Neural cell (in vitro differentiated cells): ENCODE results near the gene PTPRG. TPM values are rescaled to one million over a fixed set of nuclear protein-coding genes. Genes with fewer than 3 reads are reported as not detected.

Source experiments
- H2AFZ ChIP-seq: fragments of 200-600, 300-800 bp; sonication (generic), shearing (Covaris generic); 2 replicates; pipeline ENCODE4 v1.6.0; 2014; ENCODE audit warnings: low read depth, mild to moderate bottlenecking, antibody characterized with exemption, low read length, moderate library complexity
- H3F3A ChIP-seq: fragments of 200-600 bp; shearing (Covaris generic); 2 replicates; pipeline ENCODE4 v1.6.1; 2016; ENCODE audit warnings: mild to moderate bottlenecking, moderate library complexity, mixed read lengths, antibody characterized with exemption, low read length; ENCODE audit not compliant: insufficient read depth, poor library complexity, severe bottlenecking
- H3K27ac ChIP-seq: fragments of 200-600, 300-800 bp; sonication (generic), shearing (Covaris generic); 2 replicates; pipeline ENCODE4 v1.5.1; 2014; ENCODE audit warnings: mild to moderate bottlenecking, low read length, moderate library complexity
- H3K27me3 ChIP-seq: fragments of 300-800, 200-600 bp; sonication (generic), shearing (Covaris generic); 2 replicates; pipeline ENCODE4 v1.6.0; 2014; ENCODE audit warnings: mild to moderate bottlenecking, low read depth, low read length, moderate library complexity; ENCODE audit not compliant: insufficient read depth
- H3K36me3 ChIP-seq: fragments of 300-800, 200-600 bp; sonication (generic), shearing (Covaris generic); 2 replicates; pipeline ENCODE4 v1.5.1; 2014; ENCODE audit warnings: mild to moderate bottlenecking, antibody characterized with exemption, low read length, moderate library complexity; ENCODE audit not compliant: insufficient read depth
- H3K4me2 ChIP-seq: fragments of 300-800, 200-600 bp; sonication (generic), shearing (Covaris generic); 2 replicates; pipeline ENCODE4 v1.6.0; 2014; ENCODE audit warnings: mild to moderate bottlenecking, low read length
- H3K4me3 ChIP-seq: fragments of 300-800, 200-600 bp; sonication (generic), shearing (Covaris generic); 2 replicates; pipeline ENCODE4 v1.5.1; 2014; ENCODE audit warnings: mild to moderate bottlenecking, low read length, moderate library complexity
- H3K79me2 ChIP-seq: fragments of 200-600 bp; shearing (Covaris generic); replicated peaks from 2 replicates; pipeline ENCODE4 v1.6.0; 2014; ENCODE audit warnings: mild to moderate bottlenecking, low read length, moderate library complexity; ENCODE audit not compliant: insufficient read depth
- H3K9ac ChIP-seq: fragments of 300-800, 200-600 bp; sonication (generic), shearing (Covaris generic); 2 replicates; pipeline ENCODE4 v1.6.1; 2016; ENCODE audit warnings: mild to moderate bottlenecking, low read length, mixed read lengths
- H3K9me2 ChIP-seq: fragments of 200-600 bp; shearing (Covaris generic); 2 replicates; pipeline ENCODE4 v1.6.1; 2016; ENCODE audit warnings: mild to moderate bottlenecking, low read length, mixed read lengths; ENCODE audit not compliant: insufficient read depth
- H3K9me3 ChIP-seq: fragments of 200-600, 300-800 bp; sonication (generic), shearing (Covaris generic); 2 replicates; pipeline ENCODE4 v1.6.1; 2016; ENCODE audit warnings: mild to moderate bottlenecking, mixed run types, low read length, moderate library complexity, mixed read lengths
- H4K20me1 ChIP-seq: fragments of 200-600 bp; shearing (Covaris generic); 2 replicates; pipeline ENCODE4 v1.6.1; 2016; ENCODE audit warnings: mild to moderate bottlenecking, mixed run types; ENCODE audit not compliant: insufficient read depth
- EP300 ChIP-seq: fragments of 450-650 bp; conservative IDR thresholded peaks from 2 replicates; pipeline ENCODE4 v1.6.1; 2014; ENCODE audit warnings: antibody characterized with exemption, mild to moderate bottlenecking, moderate library complexity; ENCODE audit not compliant: poor library complexity, severe bottlenecking
- EZH2 ChIP-seq: fragments of 200-600, 300-800 bp; shearing (Covaris generic), sonication (generic); IDR thresholded peaks from 2 replicates; pipeline ENCODE4 v1.6.1; 2014; ENCODE audit warnings: antibody characterized with exemption, low read length, borderline replicate concordance, mild to moderate bottlenecking; ENCODE audit not compliant: insufficient read depth, poor library complexity, severe bottlenecking
- MXI1 ChIP-seq: fragments of 450-650 bp; conservative IDR thresholded peaks from 2 replicates; pipeline ENCODE4 v1.6.1; 2014; ENCODE audit warnings: antibody characterized with exemption, mild to moderate bottlenecking; ENCODE audit not compliant: poor library complexity, severe bottlenecking
- POLR2AphosphoS5 ChIP-seq: IDR thresholded peaks from 2 replicates; pipeline ENCODE4 v1.6.1; 2012
- RAD21 ChIP-seq: fragments of 450-650 bp; conservative IDR thresholded peaks from 2 replicates; pipeline ENCODE4 v1.6.1; 2014; ENCODE audit warnings: antibody characterized with exemption, mild to moderate bottlenecking, moderate library complexity
- SMC3 ChIP-seq: fragments of 450-650 bp; conservative IDR thresholded peaks from 2 replicates; pipeline ENCODE4 v1.6.1; 2014; ENCODE audit warnings: antibody characterized with exemption, mild to moderate bottlenecking, moderate library complexity; ENCODE audit not compliant: poor library complexity
- TAF1 ChIP-seq: IDR thresholded peaks from 2 replicates; pipeline ENCODE4 v1.6.1; 2012; ENCODE audit warnings: low read depth
- polyA plus RNA-seq: library from polyadenylated mRNA; depleted of rRNA; stranded (reverse); fragments of >200 nt; gene quantifications from 2 replicates; pipeline ENCODE4 v1.2.3, GENCODE V29; 2014
- TF ChIP-seq, protein P1 (sequence below): IDR thresholded peaks from 2 replicates; pipeline ENCODE4 v1.6.1; 2012; ENCODE audit warnings: borderline replicate concordance
- TF ChIP-seq, protein P2 (sequence below): fragments of 450-650 bp; IDR thresholded peaks from 2 replicates; pipeline ENCODE4 v1.5.1; 2014; ENCODE audit warnings: antibody characterized with exemption, mild to moderate bottlenecking, moderate library complexity; ENCODE audit not compliant: poor library complexity, severe bottlenecking

The PTPRG gene
- polyA plus RNA-seq, 1 donor from 2014 or later = 33.1 TPM

DNA sequence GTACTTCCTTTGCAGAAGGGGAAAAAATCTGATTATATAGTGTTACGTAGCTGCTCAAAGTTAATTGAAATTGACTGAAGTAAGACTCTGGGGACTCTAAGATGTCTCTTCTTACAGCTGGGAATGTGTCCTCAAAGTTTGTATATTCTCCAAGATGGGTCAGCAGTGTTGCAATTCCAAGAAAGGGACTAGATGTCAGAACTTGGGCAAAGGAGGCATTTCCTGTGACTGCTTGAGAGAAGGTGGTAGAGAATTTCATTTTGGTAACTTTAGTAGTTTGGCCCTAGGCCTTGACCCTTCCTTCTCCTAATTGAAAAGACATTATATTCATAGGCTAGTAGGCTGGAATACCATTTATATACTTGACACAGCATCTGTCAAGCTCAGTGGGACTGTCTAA is 33.9 kb downstream of the PTPRG start:
- Histone ChIP-seq H2AFZ (no peak overlapping the region), H4K20me1 (no peaks in the 10 kb centered on the region), H3K9me3 (no peaks in the 10 kb centered on the region), H3F3A (no peaks in the 10 kb centered on the region), H3K79me2 (peaks cover 2% of the 10 kb centered on the region), H3K36me3 (no peaks in the 10 kb centered on the region), H3K4me2 (no peak overlapping the region), H3K27me3 (no peaks in the 10 kb centered on the region), H3K4me3 (no peak overlapping the region), H3K9me2 (no peaks in the 10 kb centered on the region), H3K9ac (no peak overlapping the region), H3K27ac (no peak overlapping the region)
- TF ChIP-seq, protein P1, sequence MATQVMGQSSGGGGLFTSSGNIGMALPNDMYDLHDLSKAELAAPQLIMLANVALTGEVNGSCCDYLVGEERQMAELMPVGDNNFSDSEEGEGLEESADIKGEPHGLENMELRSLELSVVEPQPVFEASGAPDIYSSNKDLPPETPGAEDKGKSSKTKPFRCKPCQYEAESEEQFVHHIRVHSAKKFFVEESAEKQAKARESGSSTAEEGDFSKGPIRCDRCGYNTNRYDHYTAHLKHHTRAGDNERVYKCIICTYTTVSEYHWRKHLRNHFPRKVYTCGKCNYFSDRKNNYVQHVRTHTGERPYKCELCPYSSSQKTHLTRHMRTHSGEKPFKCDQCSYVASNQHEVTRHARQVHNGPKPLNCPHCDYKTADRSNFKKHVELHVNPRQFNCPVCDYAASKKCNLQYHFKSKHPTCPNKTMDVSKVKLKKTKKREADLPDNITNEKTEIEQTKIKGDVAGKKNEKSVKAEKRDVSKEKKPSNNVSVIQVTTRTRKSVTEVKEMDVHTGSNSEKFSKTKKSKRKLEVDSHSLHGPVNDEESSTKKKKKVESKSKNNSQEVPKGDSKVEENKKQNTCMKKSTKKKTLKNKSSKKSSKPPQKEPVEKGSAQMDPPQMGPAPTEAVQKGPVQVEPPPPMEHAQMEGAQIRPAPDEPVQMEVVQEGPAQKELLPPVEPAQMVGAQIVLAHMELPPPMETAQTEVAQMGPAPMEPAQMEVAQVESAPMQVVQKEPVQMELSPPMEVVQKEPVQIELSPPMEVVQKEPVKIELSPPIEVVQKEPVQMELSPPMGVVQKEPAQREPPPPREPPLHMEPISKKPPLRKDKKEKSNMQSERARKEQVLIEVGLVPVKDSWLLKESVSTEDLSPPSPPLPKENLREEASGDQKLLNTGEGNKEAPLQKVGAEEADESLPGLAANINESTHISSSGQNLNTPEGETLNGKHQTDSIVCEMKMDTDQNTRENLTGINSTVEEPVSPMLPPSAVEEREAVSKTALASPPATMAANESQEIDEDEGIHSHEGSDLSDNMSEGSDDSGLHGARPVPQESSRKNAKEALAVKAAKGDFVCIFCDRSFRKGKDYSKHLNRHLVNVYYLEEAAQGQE = no peak
- TF ChIP-seq RAD21 (no peak), TAF1 (no peak), EZH2 (no peak), POLR2AphosphoS5 (no peak), EP300 (no peak), SMC3 (no peak), MXI1 (no peak)
- TF ChIP-seq, protein P2, sequence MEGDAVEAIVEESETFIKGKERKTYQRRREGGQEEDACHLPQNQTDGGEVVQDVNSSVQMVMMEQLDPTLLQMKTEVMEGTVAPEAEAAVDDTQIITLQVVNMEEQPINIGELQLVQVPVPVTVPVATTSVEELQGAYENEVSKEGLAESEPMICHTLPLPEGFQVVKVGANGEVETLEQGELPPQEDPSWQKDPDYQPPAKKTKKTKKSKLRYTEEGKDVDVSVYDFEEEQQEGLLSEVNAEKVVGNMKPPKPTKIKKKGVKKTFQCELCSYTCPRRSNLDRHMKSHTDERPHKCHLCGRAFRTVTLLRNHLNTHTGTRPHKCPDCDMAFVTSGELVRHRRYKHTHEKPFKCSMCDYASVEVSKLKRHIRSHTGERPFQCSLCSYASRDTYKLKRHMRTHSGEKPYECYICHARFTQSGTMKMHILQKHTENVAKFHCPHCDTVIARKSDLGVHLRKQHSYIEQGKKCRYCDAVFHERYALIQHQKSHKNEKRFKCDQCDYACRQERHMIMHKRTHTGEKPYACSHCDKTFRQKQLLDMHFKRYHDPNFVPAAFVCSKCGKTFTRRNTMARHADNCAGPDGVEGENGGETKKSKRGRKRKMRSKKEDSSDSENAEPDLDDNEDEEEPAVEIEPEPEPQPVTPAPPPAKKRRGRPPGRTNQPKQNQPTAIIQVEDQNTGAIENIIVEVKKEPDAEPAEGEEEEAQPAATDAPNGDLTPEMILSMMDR = no peak

DNA sequence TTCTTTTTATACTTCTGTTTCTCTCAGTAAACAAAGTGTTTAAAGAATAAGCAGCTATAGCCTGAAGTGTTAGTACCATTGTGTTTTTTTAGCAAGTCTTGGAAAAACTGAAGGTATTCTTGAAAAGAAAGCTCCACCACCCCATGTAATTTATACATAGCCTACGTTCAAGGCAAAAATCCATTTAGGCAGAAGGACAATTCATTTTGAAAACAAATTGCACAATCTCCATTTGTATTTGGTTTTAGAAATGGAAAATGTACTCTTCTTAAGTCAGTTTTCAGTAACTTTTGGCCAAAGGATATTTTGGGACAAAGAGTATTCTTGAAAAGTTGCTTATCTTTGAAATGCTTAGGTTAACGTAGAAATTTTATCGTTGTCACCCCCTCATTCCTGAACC is 34.5 kb downstream of the PTPRG start:
- H3K9me2 ChIP-seq = no peaks in the 10 kb centered on the region
- H3F3A ChIP-seq = no peaks in the 10 kb centered on the region
- H3K9me3 ChIP-seq = no peaks in the 10 kb centered on the region
- no peak overlapping the region for H2AFZ ChIP-seq
- peaks cover 2% of the 10 kb centered on the region for H3K79me2 ChIP-seq
- H3K9ac ChIP-seq = no peak overlapping the region
- H3K36me3 ChIP-seq = no peaks in the 10 kb centered on the region
- H4K20me1 ChIP-seq = no peaks in the 10 kb centered on the region
- H3K4me3 ChIP-seq = no peak overlapping the region
- H3K27me3 ChIP-seq = no peaks in the 10 kb centered on the region
- H3K4me2 ChIP-seq = no peak overlapping the region
- no peak overlapping the region for H3K27ac ChIP-seq
- TF ChIP-seq EZH2 = no peak
- TF ChIP-seq, protein P1 = no peak
